Left ventricle myocardium inferior (tissue), 1 donor: ENCODE results near the gene TRPV5. TPM values are rescaled to one million over a fixed set of nuclear protein-coding genes. Genes with fewer than 3 reads are reported as not detected.

Experiments
- DNase-seq: peaks from one replicate; pipeline ENCODE4 v3.0.0-alpha.2; 2020
- H3K27ac ChIP-seq: fragments of 200-600 bp; replicated peaks from 2 replicates; pipeline ENCODE4 v1.8.0; 2021
- H3K27me3 ChIP-seq: fragments of 200-600 bp; 2 replicates; pipeline ENCODE4 v1.8.0; 2021; ENCODE audit warnings: low read depth
- H3K36me3 ChIP-seq: fragments of 200-600 bp; 2 replicates; pipeline ENCODE4 v1.8.0; 2021
- H3K4me1 ChIP-seq: fragments of 200-600 bp; 2 replicates; pipeline ENCODE4 v1.8.0; 2021
- H3K4me3 ChIP-seq: fragments of 200-600 bp; 2 replicates; pipeline ENCODE4 v1.8.0; 2021; ENCODE audit warnings: mild to moderate bottlenecking, moderate library complexity
- H3K9me3 ChIP-seq: fragments of 200-600 bp; replicated peaks from 2 replicates; pipeline ENCODE4 v1.8.0; 2021
- intact Hi-C: fragments of 100-400 bp; cut with micrococcal nuclease; formaldehyde crosslinking; loops from one replicate; pipeline ENCODE4 v1.11.0; 2022
- total RNA-seq: library from RNA; stranded (reverse); fragmentation: NEBNext Ultra II Directional; extraction: Animal tissue kit (Norgen Biotek cat#: 25700); gene quantifications from one replicate; pipeline ENCODE4 v1.2.1, GENCODE V29; 2021
- TF ChIP-seq, protein P1 (sequence below): fragments of 200-600 bp; IDR thresholded peaks from 2 replicates; pipeline ENCODE4 v1.8.0; 2021; ENCODE audit warnings: antibody characterized with exemption, mild to moderate bottlenecking, borderline replicate concordance
- donor health status: DM: no; HTN: yes; CAD: no; lungs with severe emphysema.

The TRPV5 gene
- total RNA-seq, 1 donor from 2014 or later = not detected

DNA sequence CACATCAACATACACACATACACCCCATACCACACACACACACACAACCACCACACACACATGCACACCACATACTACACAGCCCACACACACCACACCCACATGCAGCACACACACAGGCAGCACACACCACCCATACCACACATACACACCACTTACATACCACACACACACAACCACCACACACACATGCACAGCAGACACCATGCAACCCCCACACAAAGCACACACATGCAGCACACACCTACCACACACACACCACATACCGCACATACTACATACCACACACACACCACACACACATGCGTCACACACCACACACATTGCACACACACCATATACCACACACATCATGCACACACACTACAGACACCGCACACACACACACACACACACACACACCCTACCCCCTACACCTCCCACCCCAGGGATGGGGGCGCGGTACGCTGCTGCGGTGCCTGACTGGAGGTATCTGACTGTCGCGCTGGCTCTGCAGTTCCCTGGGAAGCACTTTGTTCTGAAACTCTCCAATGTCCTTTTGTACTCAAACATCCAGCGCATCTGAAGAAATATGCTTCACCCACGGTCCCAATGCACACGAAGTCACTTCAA is 42.6 kb downstream of the TRPV5 start:
- intact Hi-C loops = no loop called here

DNA sequence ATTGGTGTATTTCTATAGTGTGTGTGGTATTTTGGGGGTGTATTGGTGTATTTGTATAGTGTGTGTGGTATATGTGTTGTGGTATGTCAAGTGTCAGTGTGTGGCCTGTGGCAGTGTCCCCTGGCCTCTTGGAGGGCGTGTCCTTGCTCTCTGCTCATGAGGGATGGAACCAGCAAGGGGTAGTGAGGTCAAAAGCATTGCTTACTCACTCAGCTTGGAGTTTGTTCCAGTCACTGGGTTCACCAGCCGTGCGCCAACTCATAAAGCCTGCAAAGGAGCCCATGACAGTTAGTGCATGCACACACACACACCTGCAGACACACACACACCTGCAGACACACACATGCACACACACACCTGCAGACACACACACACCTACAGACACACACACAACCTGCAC is 43.7 kb downstream of the TRPV5 start:
- intact Hi-C loops = no loop called here
- H3K9me3 ChIP-seq = no peaks in the 10 kb centered on the region
- DNase-seq = no peak
- no peak overlapping the region for H3K27ac ChIP-seq
- peaks cover 72% of the 10 kb centered on the region for H3K27me3 ChIP-seq
- TF ChIP-seq, protein P1, sequence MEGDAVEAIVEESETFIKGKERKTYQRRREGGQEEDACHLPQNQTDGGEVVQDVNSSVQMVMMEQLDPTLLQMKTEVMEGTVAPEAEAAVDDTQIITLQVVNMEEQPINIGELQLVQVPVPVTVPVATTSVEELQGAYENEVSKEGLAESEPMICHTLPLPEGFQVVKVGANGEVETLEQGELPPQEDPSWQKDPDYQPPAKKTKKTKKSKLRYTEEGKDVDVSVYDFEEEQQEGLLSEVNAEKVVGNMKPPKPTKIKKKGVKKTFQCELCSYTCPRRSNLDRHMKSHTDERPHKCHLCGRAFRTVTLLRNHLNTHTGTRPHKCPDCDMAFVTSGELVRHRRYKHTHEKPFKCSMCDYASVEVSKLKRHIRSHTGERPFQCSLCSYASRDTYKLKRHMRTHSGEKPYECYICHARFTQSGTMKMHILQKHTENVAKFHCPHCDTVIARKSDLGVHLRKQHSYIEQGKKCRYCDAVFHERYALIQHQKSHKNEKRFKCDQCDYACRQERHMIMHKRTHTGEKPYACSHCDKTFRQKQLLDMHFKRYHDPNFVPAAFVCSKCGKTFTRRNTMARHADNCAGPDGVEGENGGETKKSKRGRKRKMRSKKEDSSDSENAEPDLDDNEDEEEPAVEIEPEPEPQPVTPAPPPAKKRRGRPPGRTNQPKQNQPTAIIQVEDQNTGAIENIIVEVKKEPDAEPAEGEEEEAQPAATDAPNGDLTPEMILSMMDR = no peak
- no peaks in the 10 kb centered on the region for H3K36me3 ChIP-seq
- H3K4me1 ChIP-seq = no peaks in the 10 kb centered on the region
- no peak overlapping the region for H3K4me3 ChIP-seq

More for the DNA sequence above, 42.6 kb downstream of the TRPV5 start:
- no peaks in the 10 kb centered on the region for H3K36me3 ChIP-seq
- no peaks in the 10 kb centered on the region for H3K9me3 ChIP-seq
- DNase-seq = no peak
- H3K4me3 ChIP-seq = no peak overlapping the region
- no peak overlapping the region for H3K27ac ChIP-seq
- TF ChIP-seq, protein P1 = no peak
- H3K27me3 ChIP-seq = peaks cover 66% of the 10 kb centered on the region
- no peaks in the 10 kb centered on the region for H3K4me1 ChIP-seq

DNA sequence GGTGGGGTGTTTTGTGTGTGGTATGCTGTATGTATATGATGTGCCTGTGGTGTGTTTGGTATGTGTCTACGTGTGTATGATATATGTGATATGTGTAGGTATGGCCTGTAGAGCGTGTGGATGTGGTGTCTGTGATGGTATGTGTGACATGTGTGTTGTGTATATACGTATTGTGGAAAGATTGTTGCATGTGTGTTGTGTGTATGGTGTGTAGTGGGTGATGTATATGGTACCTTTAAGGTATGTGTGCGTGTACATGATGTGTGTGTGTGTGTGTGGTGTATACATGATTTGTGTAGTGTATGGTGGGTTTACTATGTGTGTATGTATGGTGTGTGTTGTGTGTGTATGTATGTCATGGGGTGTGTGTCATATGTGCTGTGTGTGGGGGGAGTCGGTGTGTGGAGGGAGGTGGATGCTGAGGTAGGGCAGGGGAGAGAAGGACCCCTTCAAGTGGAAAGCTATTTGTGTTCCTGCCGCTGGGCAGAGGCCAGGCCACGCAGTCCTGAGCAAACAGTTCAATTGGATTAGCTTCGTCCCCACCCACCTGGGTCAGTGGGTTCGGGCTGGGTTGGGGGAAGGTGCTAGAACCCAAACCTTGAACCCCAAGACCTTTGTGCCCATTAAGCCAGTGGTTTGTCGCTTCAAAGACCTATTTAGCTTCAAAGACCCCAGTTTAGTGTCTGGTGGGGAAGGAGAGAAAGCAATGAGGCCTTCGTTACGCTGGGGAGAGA is 46.1 kb downstream of the TRPV5 start:
- no peak for DNase-seq
- H3K4me1 ChIP-seq = no peaks in the 10 kb centered on the region
- H3K36me3 ChIP-seq = no peaks in the 10 kb centered on the region
- H3K4me3 ChIP-seq = no peak overlapping the region
- H3K27me3 ChIP-seq = peaks cover 78% of the 10 kb centered on the region
- H3K27ac ChIP-seq = no peak overlapping the region
- H3K9me3 ChIP-seq = no peaks in the 10 kb centered on the region
- intact Hi-C loops = no loop called here
- TF ChIP-seq, protein P1 = no peak

DNA sequence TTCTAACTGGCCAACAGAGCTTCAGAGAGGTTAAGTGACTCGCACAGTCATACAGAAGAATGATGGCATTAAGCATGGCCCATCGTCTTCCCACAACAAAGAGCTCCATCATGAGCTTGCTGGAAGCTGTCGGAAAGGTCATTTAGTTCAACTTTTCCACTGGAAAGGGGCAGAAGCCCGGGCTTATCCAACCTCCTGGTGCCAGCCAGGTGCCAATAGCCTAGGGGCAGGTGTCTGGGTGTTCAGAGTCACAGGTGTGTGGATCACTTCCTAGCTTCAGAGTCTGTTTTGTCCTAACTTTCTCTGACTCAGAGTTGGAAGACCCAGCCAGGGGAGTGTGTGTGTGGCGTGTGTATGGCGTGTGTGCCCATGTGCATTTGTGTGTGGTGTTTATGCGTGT is 46.7 kb downstream of the TRPV5 start:
- no peaks in the 10 kb centered on the region for H3K36me3 ChIP-seq
- DNase-seq = no peak
- intact Hi-C loops = no loop called here
- H3K9me3 ChIP-seq = no peaks in the 10 kb centered on the region
- peaks cover 77% of the 10 kb centered on the region for H3K27me3 ChIP-seq
- TF ChIP-seq, protein P1 = no peak
- no peaks in the 10 kb centered on the region for H3K4me1 ChIP-seq
- H3K4me3 ChIP-seq = no peak overlapping the region
- no peak overlapping the region for H3K27ac ChIP-seq

DNA sequence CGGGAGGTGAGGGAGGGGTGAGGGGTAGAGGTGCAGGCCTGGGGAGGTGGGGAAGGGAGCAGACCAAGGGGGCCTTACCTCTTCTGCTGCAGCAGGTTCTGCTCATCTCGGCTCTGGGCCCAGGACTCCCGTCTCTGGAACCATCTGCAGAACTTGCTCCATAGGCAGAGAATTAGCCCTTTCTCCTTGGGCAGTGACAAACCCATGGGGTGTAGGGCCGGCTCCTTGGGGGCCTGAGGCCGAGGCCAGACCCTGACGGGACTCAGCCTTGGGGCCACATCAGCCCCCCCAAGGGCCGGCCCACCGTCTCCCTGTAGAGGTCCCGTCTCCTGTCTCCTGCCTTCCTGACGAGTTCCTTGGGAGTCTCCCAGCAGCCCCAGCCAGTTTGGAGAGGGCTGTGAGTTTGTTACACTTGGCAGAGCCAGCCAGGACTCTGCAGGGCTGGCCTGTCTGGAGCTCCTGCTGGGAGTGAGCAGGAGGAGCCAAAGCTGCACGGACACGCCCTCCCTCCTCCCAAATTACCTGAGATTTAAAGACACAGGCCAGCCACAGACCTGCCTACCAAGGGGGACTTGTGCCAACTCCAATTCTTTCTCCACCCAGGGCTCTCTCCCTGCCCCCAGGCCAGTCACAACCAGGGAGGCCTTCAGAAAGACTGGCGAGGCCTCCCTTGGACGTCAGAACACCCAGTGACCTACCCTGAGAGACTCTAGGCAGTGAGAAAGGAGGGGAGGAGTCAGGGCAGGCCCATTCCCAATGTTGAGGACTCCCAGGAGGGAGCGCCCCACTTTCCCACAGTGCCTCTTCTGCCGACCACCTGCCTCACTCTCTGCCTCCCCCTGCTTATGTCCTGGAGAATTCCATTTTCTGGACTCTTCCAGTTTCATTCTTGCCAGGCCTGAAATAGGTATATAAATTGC is 48.0 kb downstream of the TRPV5 start, which contains the start of gene TRPV6:
Gene TRPV6, minus strand, starts transcription at position 435 of the 920 bp plus-strand sequence.
- Histone ChIP-seq H3K9me3 (no peaks in the 10 kb centered on the region), H3K4me1 (no peaks in the 10 kb centered on the region), H3K4me3 (no peak within 1 kb of the TSS), H3K36me3 (no peaks in the 10 kb centered on the region), H3K27ac (no peak within 1 kb of the TSS), H3K27me3 (peaks cover 78% of the 10 kb centered on the region)
- intact Hi-C loops = no loop called here
- DNase-seq = no peak
- TF ChIP-seq, protein P1 = no peak
